GM10248 (cell line): ENCODE data around the gene CRADD.
"Not testable (repeated sequence)": the region's sequence is repeated elsewhere in the genome, so short reads cannot be mapped to it uniquely, and the experiment has no call there.

Experiments
- CTCF ChIA-PET: fragments of 300-600 bp; sonication (Branson Sonifier 250); formaldehyde crosslinking; extraction: SDS; loops from one replicate; lab custom pipeline; 2021; ENCODE audit warnings: antibody characterized with exemption; lab: Yijun Ruan, JAX
- POLR2A ChIA-PET: fragments of 350-650 bp; sonication (Branson Sonifier 250); formaldehyde crosslinking; extraction: SDS; loops from one replicate; lab custom pipeline; 2020; ENCODE audit warnings: antibody characterized with exemption; lab: Yijun Ruan, JAX
- DNase-seq: peaks from one replicate; pipeline ENCODE4 v3.0.0; 2012; ENCODE audit errors: extremely low spot score
- CTCF ChIP-seq: IDR thresholded peaks from 2 replicates; pipeline ENCODE4 v1.5.1; 2012; ENCODE audit warnings: mild to moderate bottlenecking, low read depth; ENCODE audit errors: extremely low read depth, missing control alignments, control extremely low read depth

The CRADD gene

GRCh38 chr12:93921521-93921920 lies 244.3 kb downstream of the CRADD start:
- ChIA-PET POLR2A (no interaction called here), CTCF (no interaction called here)
- no peak for DNase-seq
- no peak for TF ChIP-seq CTCF

GRCh38 chr12:93922583-93923006 lies 245.4 kb downstream of the CRADD start:
- TF ChIP-seq CTCF: no peak
- ChIA-PET POLR2A (no interaction called here), CTCF (no interaction called here)
- DNase-seq: no peak

- CTCF ChIA-PET: no interaction called here
- no peak for TF ChIP-seq CTCF
- POLR2A ChIA-PET: no interaction called here
- no peak for DNase-seq
These were observed 247.2 kb downstream of the CRADD start for GRCh38 chr12:93924367-93924766.

- POLR2A ChIA-PET: no interaction called here
- CTCF ChIA-PET: no interaction called here
These were observed 248.5 kb downstream of the CRADD start for GRCh38 chr12:93925585-93926205.

GRCh38 chr12:93926237-93926636 lies 249.1 kb downstream of the CRADD start:
- ChIA-PET CTCF (no interaction called here), POLR2A (no interaction called here)
- no peak for TF ChIP-seq CTCF

More at GRCh38 chr12:93925585-93926205, 248.5 kb downstream of the CRADD start:
- DNase-seq: no peak
- no peak for TF ChIP-seq CTCF

GRCh38 chr12:93929081-93929480 lies 251.9 kb downstream of the CRADD start:
- CTCF ChIA-PET, DNase-seq, POLR2A ChIA-PET: not testable (repeated sequence)

More at GRCh38 chr12:93926237-93926636, 249.1 kb downstream of the CRADD start:
- DNase-seq: no peak

GRCh38 chr12:93937812-93938211 lies 260.6 kb downstream of the CRADD start:
- ChIA-PET CTCF (no interaction called here), POLR2A (no interaction called here)
- DNase-seq: no peak
- no peak for TF ChIP-seq CTCF
